GM18873 (cell line): ENCODE measurements around the gene SND1.
"Not testable (repeated sequence)": the region's sequence is repeated elsewhere in the genome, so short reads cannot be mapped to it uniquely, and the experiment has no call there.

Experiments used
- ATAC-seq: cut with Tn5 transposase; IDR thresholded peaks from one replicate; pipeline ENCODE4 v1.9.1; 2021; ENCODE audit warnings: mild to moderate bottlenecking, moderate library complexity, moderate number of reproducible peaks; ENCODE audit not compliant: unreplicated experiment, low FRiP score

SND1 gene

GRCh38 chr7:128100225-128100948, 448.4 kb downstream of the SND1 start:
- ATAC-seq, result no peak

GRCh38 chr7:128100949-128101713, 449.1 kb downstream of the SND1 start:
- ATAC-seq, result no peak

GRCh38 chr7:128102490-128103291, 450.7 kb downstream of the SND1 start:
- ATAC-seq, result no peak

GRCh38 chr7:128103498-128104107, 451.6 kb downstream of the SND1 start:
- ATAC-seq, result peak; percentile 45

- ATAC-seq, result peak; percentile 7
Measured at GRCh38 chr7:128104108-128104742, 452.2 kb downstream of the SND1 start.

GRCh38 chr7:128105228-128106022, 453.4 kb downstream of the SND1 start:
- no peak for ATAC-seq

- no peak for ATAC-seq
Measured at GRCh38 chr7:128106821-128107220, 454.8 kb downstream of the SND1 start.

- ATAC-seq, result not testable (repeated sequence)
Measured at GRCh38 chr7:128107516-128107915, 455.5 kb downstream of the SND1 start.

GRCh38 chr7:128108129-128108528, 456.1 kb downstream of the SND1 start:
- no peak for ATAC-seq

GRCh38 chr7:128108641-128109423, 456.8 kb downstream of the SND1 start:
- peak; percentile 86 for ATAC-seq

GRCh38 chr7:128109424-128109969, 457.5 kb downstream of the SND1 start:
- ATAC-seq, result not testable (repeated sequence)

GRCh38 chr7:128110641-128111364, 458.8 kb downstream of the SND1 start:
- ATAC-seq, result no peak

GRCh38 chr7:128112018-128112780, 460.2 kb downstream of the SND1 start:
- ATAC-seq, result no peak

- no peak for ATAC-seq
Measured at GRCh38 chr7:128112781-128113221, 460.8 kb downstream of the SND1 start.

GRCh38 chr7:128113839-128114238, 461.8 kb downstream of the SND1 start:
- no peak for ATAC-seq

- no peak for ATAC-seq
Measured at GRCh38 chr7:128114806-128115205, 462.8 kb downstream of the SND1 start.

GRCh38 chr7:128115336-128115820, 463.4 kb downstream of the SND1 start:
- ATAC-seq, result no peak
